Measurements from ENCODE around the gene HS3ST3B1.

The HS3ST3B1 gene

DNA sequence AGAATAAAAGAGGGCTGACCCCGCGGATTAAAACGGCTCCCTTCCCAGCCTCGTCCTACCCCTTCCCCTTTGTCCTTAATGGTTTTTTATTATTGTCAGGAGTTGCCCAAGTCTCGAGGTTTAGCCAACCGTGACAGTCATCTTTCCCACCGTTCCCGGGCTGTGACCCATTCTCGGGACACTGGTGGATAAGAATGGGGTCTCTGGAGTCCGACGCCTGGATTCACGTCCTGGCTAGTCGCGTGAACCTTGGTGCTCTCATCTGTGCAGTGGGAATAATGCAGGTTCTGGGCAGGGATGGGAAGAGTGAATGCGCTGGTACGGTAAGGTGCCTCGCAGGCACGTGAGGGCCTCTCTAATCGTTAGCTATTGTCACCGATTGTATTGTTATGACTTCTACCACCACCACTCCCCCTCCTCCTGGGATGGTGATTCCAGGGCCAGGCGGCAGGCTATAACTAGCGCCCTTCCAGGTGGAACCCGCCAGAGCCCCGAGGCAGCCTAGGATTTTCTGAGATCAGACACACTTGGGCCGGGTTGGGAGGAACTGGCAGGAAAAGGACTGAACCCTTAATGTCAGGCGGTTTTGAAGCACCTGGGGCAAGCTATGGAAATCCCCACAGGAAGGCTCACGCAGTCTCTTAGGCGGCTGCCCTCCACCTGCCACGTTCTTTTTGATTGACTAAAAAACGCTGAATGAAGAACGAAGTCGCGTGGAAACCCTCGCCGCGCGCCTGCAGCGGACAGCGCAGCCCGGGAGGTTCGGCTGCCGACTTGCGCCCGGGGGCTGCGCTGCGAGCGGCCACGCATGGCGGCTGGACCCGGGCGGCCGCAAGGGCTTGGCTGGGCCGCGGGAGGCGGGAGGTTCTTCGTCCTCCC lies 2.7 kb downstream of the HS3ST3B1 start:
- no peak for DNase-seq

GRCh38 chr17:14304222-14304772 lies 3.4 kb downstream of the HS3ST3B1 start:
- DNase-seq = no peak

- no peak for DNase-seq
Measured at GRCh38 chr17:14304773-14305517, 4.1 kb downstream of the HS3ST3B1 start.

DNA sequence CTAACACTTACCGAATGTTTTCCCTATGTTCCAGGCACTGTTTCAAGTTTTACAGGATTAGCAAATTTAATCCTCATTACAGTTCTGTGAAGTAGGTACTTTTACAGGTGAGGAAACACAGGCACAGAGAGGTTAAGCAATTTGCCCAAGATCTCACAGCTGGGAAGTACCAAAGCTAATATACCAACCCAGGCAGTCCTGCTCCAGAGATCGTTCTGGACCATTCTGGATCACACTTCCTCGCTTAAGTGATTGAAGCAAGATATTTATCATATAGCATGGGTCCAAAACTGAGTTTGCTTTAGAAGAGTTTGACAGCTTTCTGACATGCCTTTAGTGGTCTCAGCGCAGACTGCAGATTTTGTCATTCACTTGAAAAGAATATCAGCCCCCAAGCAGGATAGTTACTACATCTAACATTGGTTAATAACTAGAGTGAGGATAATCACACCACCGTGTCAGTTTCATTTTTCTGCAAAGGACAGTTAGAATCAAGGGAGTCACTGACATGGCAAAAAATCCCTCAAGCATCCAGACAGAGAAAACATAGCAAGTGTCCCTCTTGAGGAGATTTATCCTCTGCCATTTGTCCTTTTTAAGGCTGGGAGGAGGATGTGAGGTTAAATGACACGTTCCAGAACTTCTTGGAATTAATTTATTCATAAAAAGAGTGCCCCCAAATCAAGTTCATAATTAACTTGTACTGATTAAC lies 5.1 kb downstream of the HS3ST3B1 start:
- no peak for DNase-seq

DNA sequence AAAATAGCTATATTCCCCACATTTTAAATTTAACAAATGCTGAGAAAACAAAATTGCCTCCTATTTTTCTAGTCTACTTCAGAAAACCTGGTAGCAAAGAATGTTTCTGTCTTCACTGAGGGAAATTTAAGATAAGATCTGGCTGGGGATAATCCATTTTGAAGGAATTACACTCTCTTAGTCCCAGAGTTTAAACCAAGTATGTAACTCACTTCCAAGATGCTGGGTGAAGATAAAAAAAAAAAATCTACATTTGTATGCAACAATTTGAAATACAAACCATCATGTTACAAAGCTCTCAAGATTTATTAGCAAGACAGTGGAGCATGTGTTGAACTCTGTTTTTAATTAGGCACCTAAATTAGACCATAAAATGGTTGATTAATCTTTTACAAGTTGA lies 5.7 kb downstream of the HS3ST3B1 start:
- no peak for DNase-seq

- no peak for DNase-seq
Measured at GRCh38 chr17:14307560-14308024, 6.7 kb downstream of the HS3ST3B1 start.

GRCh38 chr17:14308636-14308964 lies 7.7 kb downstream of the HS3ST3B1 start:
- no peak for DNase-seq

DNA sequence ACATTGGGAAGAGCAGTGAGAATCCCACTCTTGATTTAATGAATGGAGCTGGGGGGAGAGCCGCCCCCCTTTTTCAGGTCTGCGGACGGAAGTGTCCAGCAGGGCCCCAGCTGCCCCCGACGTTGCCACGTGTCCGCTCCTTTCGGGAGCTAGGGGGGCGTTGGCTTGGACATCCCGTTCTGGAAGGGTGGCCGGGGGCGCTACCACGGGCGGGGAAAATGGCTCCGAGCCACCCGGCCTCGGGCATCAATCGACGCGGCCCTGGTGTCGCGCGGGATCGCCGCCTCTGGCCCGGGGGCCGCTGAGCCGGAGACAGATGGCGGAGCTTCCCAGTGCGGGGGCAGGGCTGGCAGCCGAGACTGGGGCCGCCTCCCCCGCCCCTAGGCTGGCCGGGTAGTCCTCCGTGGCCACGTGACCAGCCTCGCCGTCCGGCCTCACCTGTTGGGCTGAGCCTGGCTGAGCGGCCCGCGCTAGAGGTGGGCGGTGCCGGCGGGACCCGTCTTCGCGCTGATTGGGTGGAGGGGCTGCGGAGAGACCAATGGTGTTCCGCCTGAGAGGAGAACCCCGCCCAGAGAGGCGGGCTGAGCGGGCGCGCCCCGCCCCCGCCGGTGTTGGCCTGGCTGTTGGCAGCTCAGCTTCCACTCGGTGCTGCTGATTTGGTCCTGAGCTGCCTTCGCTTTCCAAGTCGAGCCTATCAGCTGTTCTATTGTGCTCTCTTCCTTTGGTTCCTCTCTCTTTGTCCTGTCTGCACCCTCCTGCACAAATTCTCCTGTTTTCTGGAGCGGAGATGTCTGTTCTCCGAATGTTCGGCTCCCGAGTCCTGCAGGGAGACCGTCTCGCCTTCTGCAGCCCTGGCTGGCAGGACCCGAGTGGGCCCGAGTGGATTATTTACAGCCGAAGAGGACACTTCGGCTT lies 8.3 kb downstream of the HS3ST3B1 start:
- DNase-seq = no peak

DNA sequence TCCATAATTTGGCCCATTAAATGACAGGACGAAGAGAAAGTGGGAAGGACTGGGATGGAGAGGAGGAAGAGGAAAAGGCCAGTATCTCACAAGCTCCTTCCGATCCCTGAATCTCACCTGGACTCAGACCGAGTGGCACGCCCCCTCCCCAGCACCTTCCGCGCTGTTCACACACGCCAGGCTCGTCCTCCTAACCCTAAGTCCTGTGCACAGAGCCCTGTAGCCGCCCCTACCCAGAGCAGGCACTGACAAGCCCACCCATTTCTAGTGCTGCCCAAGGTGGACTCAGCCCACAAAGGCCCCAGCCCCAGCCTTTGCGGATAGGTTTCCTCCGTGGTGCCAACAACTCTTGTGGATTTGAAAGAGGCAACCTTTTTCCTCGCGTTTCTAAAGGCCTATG lies 9.2 kb downstream of the HS3ST3B1 start:
- no peak for DNase-seq

- DNase-seq = no peak
Measured at GRCh38 chr17:14310605-14311004, 9.7 kb downstream of the HS3ST3B1 start.

- no peak for DNase-seq
Measured at GRCh38 chr17:14311186-14311705, 10.4 kb downstream of the HS3ST3B1 start.

GRCh38 chr17:14311981-14312380 lies 11.1 kb downstream of the HS3ST3B1 start:
- no peak for DNase-seq

GRCh38 chr17:14312522-14312921 lies 11.6 kb downstream of the HS3ST3B1 start:
- no peak for DNase-seq

- DNase-seq = no peak
Measured at GRCh38 chr17:14316126-14316832, 15.4 kb downstream of the HS3ST3B1 start.

DNA sequence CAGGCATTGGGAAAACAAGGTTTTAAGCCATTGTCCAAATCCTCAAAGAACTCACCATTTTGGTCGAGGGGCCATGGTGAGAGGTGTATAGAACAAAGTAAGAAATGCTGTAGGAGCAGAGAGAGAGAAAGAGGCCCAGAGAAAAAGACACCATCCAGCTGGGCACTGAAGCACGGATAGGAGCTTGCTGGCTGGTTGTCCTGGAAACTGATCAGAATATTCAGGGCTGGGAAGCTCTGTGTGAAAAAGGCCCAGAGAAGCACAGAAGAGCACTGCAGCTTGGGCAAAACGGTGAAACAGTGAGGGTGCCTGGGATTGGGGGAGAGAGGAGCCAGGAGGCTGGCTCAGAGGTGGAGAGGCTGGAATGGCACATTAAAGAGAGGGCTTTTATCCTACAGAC lies 16.5 kb downstream of the HS3ST3B1 start:
- no peak for DNase-seq

DNA sequence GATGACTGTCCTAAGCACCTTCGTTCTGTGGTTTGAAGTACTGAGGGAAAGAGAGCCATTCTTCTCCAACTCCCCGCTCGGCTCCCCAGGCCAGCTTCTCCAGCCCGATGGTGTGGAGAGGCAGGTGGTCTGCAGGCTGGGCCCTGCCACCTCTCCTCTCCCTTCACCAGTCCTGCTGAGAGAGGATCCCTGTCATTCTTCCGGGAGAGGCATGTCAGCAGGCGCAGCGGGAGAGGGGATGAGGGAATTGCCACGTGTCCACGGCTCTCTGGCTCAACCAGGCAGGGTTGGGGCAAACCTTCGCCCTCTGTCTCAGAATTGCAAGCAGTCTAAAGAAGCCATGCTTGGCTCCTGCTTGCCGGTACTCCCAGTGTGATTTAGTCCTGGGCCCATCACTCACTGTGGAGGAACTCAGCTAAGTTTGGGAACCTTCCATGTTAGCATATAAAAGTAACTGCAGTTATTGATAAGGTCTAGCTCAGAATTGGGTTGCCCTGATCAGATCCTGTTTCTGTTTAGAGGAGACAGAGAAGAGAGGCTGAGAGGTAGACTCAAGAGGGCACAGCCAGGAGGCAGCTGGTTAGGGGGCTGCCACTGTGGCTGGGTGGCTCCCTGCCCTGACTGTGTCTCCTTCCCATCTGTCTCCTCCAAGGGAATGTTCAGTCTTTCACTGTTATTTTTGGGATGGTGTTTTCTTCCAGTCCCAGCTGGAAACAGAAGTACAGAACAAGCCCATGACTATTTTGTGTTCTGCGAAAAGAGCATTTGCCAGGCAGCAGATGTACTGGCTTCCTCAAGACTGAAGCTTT lies 17.4 kb downstream of the HS3ST3B1 start:
- DNase-seq = no peak

DNA sequence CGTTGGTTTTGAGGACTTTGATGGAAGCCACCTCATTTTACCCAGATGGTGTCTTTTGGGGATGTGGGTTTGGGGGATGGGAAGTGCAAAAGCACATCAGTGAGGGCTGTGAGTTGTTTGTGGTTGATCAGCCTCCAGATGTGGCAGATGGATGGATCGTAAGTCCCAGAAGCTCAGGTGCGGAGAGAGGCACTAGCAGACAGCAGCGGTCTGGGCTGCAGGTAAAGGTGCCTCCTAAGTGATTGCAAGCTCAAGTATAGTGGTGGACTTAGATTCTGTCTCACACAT lies 18.0 kb downstream of the HS3ST3B1 start:
- no peak for DNase-seq

GRCh38 chr17:14320098-14320497 lies 19.2 kb downstream of the HS3ST3B1 start:
- DNase-seq = no peak

DNA sequence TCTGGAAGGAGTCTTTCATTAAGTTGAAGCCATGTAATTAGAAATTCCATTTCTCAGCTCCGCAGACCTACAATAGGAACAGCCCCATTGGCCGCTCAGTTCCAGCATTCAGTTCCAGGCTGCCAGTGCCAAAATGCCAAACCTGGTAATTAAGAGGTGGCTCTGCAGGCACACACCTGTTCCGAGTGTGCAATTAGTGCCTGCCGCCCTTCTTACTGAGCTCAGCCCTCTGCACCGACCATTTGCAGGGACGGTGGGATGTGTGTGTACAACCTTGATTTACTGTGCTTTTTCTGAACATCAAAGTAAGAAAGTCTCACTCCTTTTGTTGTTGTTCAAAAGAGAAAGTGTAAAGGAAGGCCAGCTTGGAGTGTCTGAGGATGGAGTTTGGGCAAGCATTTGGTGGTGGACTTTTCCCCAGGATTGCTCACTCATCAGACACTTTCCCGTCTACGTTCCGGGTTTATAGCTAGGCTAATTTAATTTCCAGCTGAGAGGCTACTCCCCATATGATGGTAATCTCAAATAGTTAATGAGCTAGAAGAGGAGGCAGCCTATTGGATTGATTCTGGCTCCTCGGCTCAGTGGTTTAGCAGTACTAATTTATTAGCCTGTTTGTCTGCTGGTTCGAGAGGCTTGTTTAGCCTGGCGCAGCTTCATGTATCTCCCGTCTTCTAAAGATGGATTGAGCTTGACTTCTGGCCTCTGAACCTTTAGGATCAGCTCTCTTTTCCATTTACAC lies 20.0 kb downstream of the HS3ST3B1 start:
- peak; percentile 15 for DNase-seq

GRCh38 chr17:14321476-14321949 lies 20.6 kb downstream of the HS3ST3B1 start:
- DNase-seq = no peak

Data from NCI-H774 (cell line).